SH-SY5Y (cell line): ENCODE data around the gene TICAM2.

Source experiments
- GATA2 ChIP-seq: IDR thresholded peaks from 2 replicates; pipeline ENCODE4 v1.6.1; 2011; ENCODE audit warnings: mild to moderate bottlenecking, low read depth, low read length
- GATA3 ChIP-seq: IDR thresholded peaks from 2 replicates; pipeline ENCODE4 v1.6.1; 2011; ENCODE audit warnings: low read depth, mild to moderate bottlenecking, low read length, moderate library complexity

TICAM2 gene

GRCh38 chr5:115586525-115587146, 15.6 kb downstream of the TICAM2 start:
- TF ChIP-seq GATA2 (no peak), GATA3 (no peak)

- TF ChIP-seq GATA2 (no peak), GATA3 (no peak)
These were observed 17.0 kb downstream of the TICAM2 start for GRCh38 chr5:115585265-115585664.

GRCh38 chr5:115584501-115584900, 17.8 kb downstream of the TICAM2 start:
- TF ChIP-seq GATA3: no peak
- no peak for TF ChIP-seq GATA2

- TF ChIP-seq GATA2 (no peak), GATA3 (no peak)
These were observed 18.8 kb downstream of the TICAM2 start for GRCh38 chr5:115583474-115583873.

GRCh38 chr5:115580941-115581340, 21.3 kb downstream of the TICAM2 start:
- TF ChIP-seq GATA3 (no peak), GATA2 (no peak)

GRCh38 chr5:115579747-115580173, 22.5 kb downstream of the TICAM2 start:
- TF ChIP-seq GATA3 (no peak), GATA2 (no peak)

- TF ChIP-seq GATA2 (no peak), GATA3 (no peak)
These were observed 23.1 kb downstream of the TICAM2 start for GRCh38 chr5:115579216-115579615.

- TF ChIP-seq GATA2: no peak
- TF ChIP-seq GATA3: no peak
These were observed 23.6 kb downstream of the TICAM2 start for GRCh38 chr5:115578657-115579056.

GRCh38 chr5:115577741-115578140, 24.5 kb downstream of the TICAM2 start:
- TF ChIP-seq GATA3 (no peak), GATA2 (no peak)

- TF ChIP-seq GATA2 (no peak), GATA3 (no peak)
These were observed 24.9 kb downstream of the TICAM2 start for GRCh38 chr5:115577329-115577728.

- TF ChIP-seq GATA2 (no peak), GATA3 (no peak)
These were observed 26.9 kb downstream of the TICAM2 start for GRCh38 chr5:115575167-115576070.

- TF ChIP-seq GATA2: no peak
- TF ChIP-seq GATA3: no peak
These were observed 29.1 kb downstream of the TICAM2 start for GRCh38 chr5:115573133-115573532.

GRCh38 chr5:115571441-115571878, 30.8 kb downstream of the TICAM2 start:
- TF ChIP-seq GATA2: no peak
- TF ChIP-seq GATA3: no peak

- TF ChIP-seq GATA3 (no peak), GATA2 (no peak)
These were observed 33.6 kb downstream of the TICAM2 start for GRCh38 chr5:115568668-115569067.

GRCh38 chr5:115565233-115565632, 37.0 kb downstream of the TICAM2 start:
- TF ChIP-seq GATA3: no peak
- no peak for TF ChIP-seq GATA2
